ENCODE data around the gene NEIL3. TPM values are rescaled to one million over a fixed set of nuclear protein-coding genes. Genes with fewer than 3 reads are reported as not detected.

Gene NEIL3, protein sequence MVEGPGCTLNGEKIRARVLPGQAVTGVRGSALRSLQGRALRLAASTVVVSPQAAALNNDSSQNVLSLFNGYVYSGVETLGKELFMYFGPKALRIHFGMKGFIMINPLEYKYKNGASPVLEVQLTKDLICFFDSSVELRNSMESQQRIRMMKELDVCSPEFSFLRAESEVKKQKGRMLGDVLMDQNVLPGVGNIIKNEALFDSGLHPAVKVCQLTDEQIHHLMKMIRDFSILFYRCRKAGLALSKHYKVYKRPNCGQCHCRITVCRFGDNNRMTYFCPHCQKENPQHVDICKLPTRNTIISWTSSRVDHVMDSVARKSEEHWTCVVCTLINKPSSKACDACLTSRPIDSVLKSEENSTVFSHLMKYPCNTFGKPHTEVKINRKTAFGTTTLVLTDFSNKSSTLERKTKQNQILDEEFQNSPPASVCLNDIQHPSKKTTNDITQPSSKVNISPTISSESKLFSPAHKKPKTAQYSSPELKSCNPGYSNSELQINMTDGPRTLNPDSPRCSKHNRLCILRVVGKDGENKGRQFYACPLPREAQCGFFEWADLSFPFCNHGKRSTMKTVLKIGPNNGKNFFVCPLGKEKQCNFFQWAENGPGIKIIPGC
- total RNA-seq = 1 to 10 TPM in 1 of 9 donors, under 1 TPM in 3, not detected in 5; 0.09 to 1.7 (median 0.19) TPM
- polyA plus RNA-seq = under 1 TPM in 1 of 2 donors, not detected in 1; 0.04 TPM
- long read RNA-seq, donor 1 = 0 reads
- long read RNA-seq, donor 2 = 0 reads
- long read RNA-seq, donor 3 = 0 reads

DNA sequence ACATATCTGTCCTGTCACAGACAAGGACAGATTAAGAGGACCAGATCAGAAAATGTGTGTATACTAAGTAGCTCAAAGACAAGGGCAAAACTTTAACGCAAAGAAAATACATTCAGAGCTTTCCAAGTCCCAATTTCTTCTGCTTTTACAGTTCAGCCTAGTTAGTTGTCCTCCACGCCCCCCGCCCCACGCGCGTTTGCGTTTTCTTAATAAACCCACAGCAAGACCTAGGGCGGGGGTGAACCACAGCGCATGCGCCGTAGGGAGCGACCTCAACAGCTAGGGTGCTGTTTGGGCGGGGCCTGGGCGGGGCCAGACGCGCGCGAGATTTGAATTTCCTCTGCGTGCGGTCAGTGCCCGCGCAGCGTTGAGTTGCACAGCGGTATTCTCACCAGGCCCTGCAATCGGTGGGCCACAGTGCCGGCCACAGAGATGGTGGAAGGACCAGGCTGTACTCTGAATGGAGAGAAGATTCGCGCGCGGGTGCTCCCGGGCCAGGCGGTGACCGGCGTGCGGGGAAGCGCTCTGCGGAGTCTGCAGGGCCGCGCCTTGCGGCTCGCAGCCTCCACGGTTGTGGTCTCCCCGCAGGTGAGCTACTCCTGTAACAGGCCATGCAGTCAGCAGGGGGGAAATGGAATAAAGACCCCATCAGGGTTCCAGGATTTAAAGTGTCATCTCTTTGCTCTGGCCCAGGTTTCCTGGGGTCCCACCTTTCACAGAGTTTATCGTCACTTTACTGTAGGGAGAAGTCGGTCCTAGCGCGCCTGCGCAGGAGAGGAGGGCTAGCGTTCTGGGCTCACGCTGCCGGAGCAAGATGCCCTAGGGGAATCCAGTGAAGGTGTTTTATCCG is at the start of gene NEIL3:
TSS of gene NEIL3 (plus strand) at position 353 of the 850 bp plus-strand sequence. CDS start at position 433, 80 bp downstream.
- Histone ChIP-seq H3K27ac (peak within 1 kb of the TSS in 1 of 12 donors; percentile 48), H3K36me3 (no peaks in the 10 kb centered on the region), H3K9me3 (no peaks in the 10 kb centered on the region), H3K4me3 (peak within 1 kb of the TSS; percentile 40 to 89 (median 60)), H3K27me3 (no peaks in the 10 kb centered on the region), H3K4me1 (peaks cover 0 to 29% (median 7%) of the 10 kb centered on the region in 12 donors)
- TF ChIP-seq, protein P1, sequence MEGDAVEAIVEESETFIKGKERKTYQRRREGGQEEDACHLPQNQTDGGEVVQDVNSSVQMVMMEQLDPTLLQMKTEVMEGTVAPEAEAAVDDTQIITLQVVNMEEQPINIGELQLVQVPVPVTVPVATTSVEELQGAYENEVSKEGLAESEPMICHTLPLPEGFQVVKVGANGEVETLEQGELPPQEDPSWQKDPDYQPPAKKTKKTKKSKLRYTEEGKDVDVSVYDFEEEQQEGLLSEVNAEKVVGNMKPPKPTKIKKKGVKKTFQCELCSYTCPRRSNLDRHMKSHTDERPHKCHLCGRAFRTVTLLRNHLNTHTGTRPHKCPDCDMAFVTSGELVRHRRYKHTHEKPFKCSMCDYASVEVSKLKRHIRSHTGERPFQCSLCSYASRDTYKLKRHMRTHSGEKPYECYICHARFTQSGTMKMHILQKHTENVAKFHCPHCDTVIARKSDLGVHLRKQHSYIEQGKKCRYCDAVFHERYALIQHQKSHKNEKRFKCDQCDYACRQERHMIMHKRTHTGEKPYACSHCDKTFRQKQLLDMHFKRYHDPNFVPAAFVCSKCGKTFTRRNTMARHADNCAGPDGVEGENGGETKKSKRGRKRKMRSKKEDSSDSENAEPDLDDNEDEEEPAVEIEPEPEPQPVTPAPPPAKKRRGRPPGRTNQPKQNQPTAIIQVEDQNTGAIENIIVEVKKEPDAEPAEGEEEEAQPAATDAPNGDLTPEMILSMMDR (IDR thresholded peaks at IDR 0.05) = no peak
- TF ChIP-seq POLR2A (IDR thresholded peaks at IDR 0.05) = no peak
- DNase-seq (peak; percentile 88 to 97 (median 91)), ATAC-seq (peak; percentile 97 to 99 (median 98))
- intact Hi-C loops (cut with DNase I) = no loop called here
- 0 to 1% (median 1%) methylated on average over 35 to 52 of the region's 52 CpGs for WGBS, 4 donors

DNA sequence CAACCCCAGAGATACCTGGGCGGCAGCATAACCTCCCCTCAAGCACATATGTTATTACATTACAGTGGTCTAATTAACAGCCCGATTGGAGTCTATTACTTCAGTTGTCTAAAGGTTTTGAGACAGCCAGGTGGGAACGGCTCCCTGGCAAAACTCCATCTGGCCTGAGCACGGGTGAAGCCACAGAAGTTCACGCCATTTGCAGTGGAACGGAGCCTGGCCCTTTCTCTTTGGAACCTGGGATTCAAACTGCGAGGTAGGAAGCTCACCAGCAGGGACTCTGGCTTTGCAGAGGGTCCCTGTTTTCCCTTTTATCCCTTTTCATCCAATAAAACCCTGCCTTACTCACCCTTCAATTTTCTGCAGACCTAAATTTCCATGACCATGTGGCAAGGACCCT is 45.9 kb upstream of the NEIL3 start:
- ATAC-seq (no peak), DNase-seq (no peak)
- H3K4me3 ChIP-seq = no peak overlapping the region
- 86 to 93% (median 91%) methylated on average over 7 of the region's 7 CpGs for WGBS, 4 donors
- H3K27me3 ChIP-seq = no peaks in the 10 kb centered on the region
- peaks cover 0 to 4% (median 0%) of the 10 kb centered on the region in 12 donors for H3K9me3 ChIP-seq
- no peak overlapping the region for H3K27ac ChIP-seq
- intact Hi-C loops (cut with DNase I) = no loop called here
- no peaks in the 10 kb centered on the region for H3K4me1 ChIP-seq
- H3K36me3 ChIP-seq = no peaks in the 10 kb centered on the region
- no peak for TF ChIP-seq POLR2A (IDR thresholded peaks at IDR 0.05)
- TF ChIP-seq, protein P1 (IDR thresholded peaks at IDR 0.05) = no peak

DNA sequence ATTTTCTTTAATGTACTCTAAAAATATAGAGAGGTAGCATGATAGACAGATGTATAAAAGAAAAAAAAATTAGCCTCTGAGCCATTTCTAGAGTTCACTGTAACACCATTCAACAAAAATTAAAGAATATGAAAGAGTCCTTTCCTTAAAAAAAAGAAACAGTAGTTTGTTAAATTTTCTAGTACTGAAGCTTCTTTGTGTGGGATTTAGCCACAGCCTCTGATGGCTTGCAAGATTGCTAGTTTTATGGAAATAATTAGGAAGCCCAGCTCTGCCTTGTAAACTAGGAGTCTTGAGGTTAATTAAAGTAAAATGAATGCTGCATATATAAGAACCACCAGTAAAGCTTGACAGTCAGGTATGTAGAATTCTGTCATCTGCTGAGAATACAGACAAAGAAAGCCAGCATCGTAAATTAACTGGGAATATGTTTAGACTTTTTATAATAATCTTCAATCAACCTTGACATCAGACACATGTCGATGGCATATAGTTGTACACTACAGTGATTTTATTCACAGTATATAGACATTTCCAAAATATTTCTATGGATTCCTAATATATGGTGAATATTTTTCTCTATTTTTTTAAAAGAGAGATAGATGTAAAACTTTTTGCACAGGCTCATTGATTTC is 44.8 kb upstream of the NEIL3 start:
- Histone ChIP-seq H3K36me3 (no peaks in the 10 kb centered on the region), H3K27ac (no peak overlapping the region), H3K27me3 (no peaks in the 10 kb centered on the region), H3K4me1 (no peaks in the 10 kb centered on the region), H3K9me3 (no peaks in the 10 kb centered on the region), H3K4me3 (no peak overlapping the region)
- WGBS, 4 donors = 43 to 46% (median 46%) methylated on average over 2 of the region's 2 CpGs
- TF ChIP-seq, protein P1 (IDR thresholded peaks at IDR 0.05) = no peak
- TF ChIP-seq POLR2A (IDR thresholded peaks at IDR 0.05) = no peak
- intact Hi-C loops (cut with DNase I) = no loop called here
- no peak for DNase-seq
- ATAC-seq = no peak
